Measurements from ENCODE around the gene C2orf68.

GRCh38 chr2:85598594-85599340 is 13.1 kb downstream of the C2orf68 start:
- TF ChIP-seq CTCF (IDR thresholded peaks at IDR 0.05) (no peak), REST (IDR thresholded peaks at IDR 0.05; ENCODE audit: insufficient read depth in 1 of 2, low read depth in 2 of 2, low read length in 1 of 2) (no peak), POLR2AphosphoS5 (IDR thresholded peaks at IDR 0.05; ENCODE audit: low read depth, low read length) (no peak), TCF7L2 (IDR thresholded peaks at IDR 0.05; ENCODE audit: low read depth, low read length) (no peak)

Data from Panc1 (cell line).